Heart right ventricle (tissue), 16 donors: ENCODE results near the gene ATXN1. TPM values are rescaled to one million over a fixed set of nuclear protein-coding genes. Genes with fewer than 3 reads are reported as not detected.

Experiments
- ATAC-seq, 8 donors: fragments of 200-7000 bp; cut with Tn5 transposase; one replicate each; pipeline ENCODE4 v1.9.1; 2020; ENCODE audit warnings: mild to moderate bottlenecking in 8 of 8, moderate library complexity in 8 of 8, moderate number of reproducible peaks in 1 of 8
- DNase-seq, 2 donors: peaks; one replicate each; pipeline ENCODE4 v3.0.0-alpha.2; 2020
- H3K27ac ChIP-seq, 10 donors: fragments of 200-600 bp; sonication (generic) in 2 of 10; one replicate each; pipeline versions ENCODE4 v1.5.0 to v1.8.0; 2020 to 2022; ENCODE audit warnings: mild to moderate bottlenecking in 3 of 10
- H3K27me3 ChIP-seq, 7 donors: fragments of 200-600 bp; one replicate each; pipeline ENCODE4 v1.8.0; 2021 to 2022; ENCODE audit warnings: mild to moderate bottlenecking in 2 of 7
- H3K36me3 ChIP-seq, 9 donors: fragments of 200-600 bp; sonication (generic) in 1 of 9; one replicate each; pipeline versions ENCODE4 v1.5.0 to v1.8.0; 2020 to 2022; ENCODE audit warnings: mild to moderate bottlenecking in 2 of 9
- H3K4me1 ChIP-seq, 9 donors: fragments of 200-600 bp; sonication (generic) in 1 of 9; one replicate each; pipeline versions ENCODE4 v1.5.0 to v1.8.0; 2020 to 2022; ENCODE audit warnings: mild to moderate bottlenecking in 4 of 9
- H3K4me3 ChIP-seq, 10 donors: fragments of 200-600 bp; sonication (generic) in 2 of 10; one replicate each; pipeline versions ENCODE4 v1.5.0 to v1.8.0; 2020 to 2022; ENCODE audit warnings: mild to moderate bottlenecking in 7 of 10, moderate library complexity in 2 of 10
- H3K9me3 ChIP-seq, 11 donors: fragments of 200-600 bp in 10 of 11; sonication (generic) in 2 of 11; one replicate each; pipeline versions ENCODE4 v1.5.0 to v1.8.0; 2013 to 2022; ENCODE audit warnings: mild to moderate bottlenecking in 2 of 11, control low read depth in 1 of 11, moderate library complexity in 1 of 11
- WGBS, 2 donors: extraction: QIAGEN DNeasy Blood & Tissue Kit; methylation state at CpG; one replicate each; pipeline ENCODE4 v1.1.7; 2013; ENCODE audit warnings: inconsistent platforms in 1 of 2; 5-methylcytosine and 5-hydroxymethylcytosine counted together
- intact Hi-C, 10 donors: fragments of 100-400 bp; cut with DNase I; formaldehyde crosslinking; loops; one replicate each; pipeline versions ENCODE4 v1.11.1 to v1.14.2; 2022
- polyA plus RNA-seq, 2 donors: library from polyadenylated mRNA; stranded (reverse); fragments of 200-250 nt; gene quantifications; one replicate each; pipeline ENCODE4 v1.2.3, GENCODE V29; 2013
- total RNA-seq, 10 donors: library from RNA; stranded (reverse); fragmentation: NEBNext Ultra II Directional in 3 of 10; extraction: Animal tissue kit (Norgen Biotek cat#: 25700) in 3 of 10; gene quantifications; one replicate each; pipeline versions ENCODE4 v1.2.1 to v1.2.4, GENCODE V29; 2021 to 2023
- TF ChIP-seq, protein P1 (sequence below), 9 donors: fragments of 200-600 bp; sonication (generic) in 2 of 9; IDR thresholded peaks; one replicate each; pipeline versions ENCODE4 v1.5.0 to v1.8.0; 2021 to 2022; ENCODE audit warnings: antibody characterized with exemption in 9 of 9, mild to moderate bottlenecking in 5 of 9, moderate library complexity in 1 of 9
- donor health status: Arrhythmogenic right ventricular cardiomyopathy.
- donor health status: ischemic (EF 13 %, LVEDD 7.1; RV severe dilation, severe dysfunction).
- donor health status: healthy with polysubstance abuse.
- donor health status: DM: no; HTN: yes; CAD: no.
- donor health status: DM: no; HTN: no; CAD: no.
- donor health status: ischemic (EF 25% LVEDD 6.9; RV normal size, moderate dysfunction).
- donor health status: ischemic (EF 25% LVEDD 5.7; RV mildly dilated, moderate dysfunction).
- donor health status: healthy.
- donor health status: DM: yes; HTN: yes; CAD: no.
- donor health status: Ischemic cardiomyopathy.
- donor health status: ischemic (EF 35%, LVEDD 5.7; RV mildly dilated, moderate dysfunction).
- donor health status: nonischemic (EF 11% LVEDD 7.7; RV severe dilation, severe dysfunction).
- donor health status: DM: yes; HTN: yes; CAD: no.
- donor health status: PGD.
- donor health status: ischemic (EF 29% LVEDD 5.4; RV normal size, mild dysfunction).
- donor health status: nonischemic (EF 23%, LVEDD 6.1; RV moderate dilation, normal function).

The ATXN1 gene
- total and polyA plus RNA-seq, 12 donors = 4.1 to 46.5 (median 40.3) TPM

DNA sequence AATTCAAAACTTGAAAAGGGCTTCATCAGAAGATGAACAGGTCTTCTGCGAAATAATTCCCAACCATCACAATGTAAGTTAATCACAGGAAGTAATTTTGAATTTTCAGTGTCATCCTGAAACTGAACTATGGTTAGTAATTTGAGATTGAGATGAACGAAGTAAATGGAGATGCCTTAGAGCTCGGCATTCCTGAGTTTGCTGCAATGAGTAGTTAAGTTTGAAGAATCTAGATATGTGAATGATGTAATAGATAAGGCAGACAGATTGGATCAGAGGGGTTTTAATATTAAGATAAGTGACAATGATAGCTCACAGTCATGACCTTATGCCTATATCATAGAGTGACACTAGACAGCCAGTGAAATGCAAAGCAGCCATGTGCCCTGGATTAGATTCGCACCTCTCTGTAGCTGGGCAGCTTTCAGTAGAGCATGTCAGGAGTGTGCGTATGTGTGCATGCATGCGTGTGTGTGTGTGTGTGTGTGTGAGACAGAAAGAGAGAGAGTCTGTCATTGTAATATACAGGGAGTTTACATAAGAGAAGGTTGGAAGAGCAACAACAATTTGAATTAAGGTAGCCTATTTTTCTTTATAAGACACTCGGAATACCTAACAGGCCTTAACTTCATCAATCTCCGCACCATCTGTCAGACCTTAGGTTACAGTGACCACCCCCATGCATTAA, 289.9 kb downstream of the ATXN1 start:
- H3K4me3 ChIP-seq = no peak overlapping the region
- DNase-seq (no peak), ATAC-seq (no peak)
- H3K27ac ChIP-seq = no peak overlapping the region
- TF ChIP-seq, protein P1, sequence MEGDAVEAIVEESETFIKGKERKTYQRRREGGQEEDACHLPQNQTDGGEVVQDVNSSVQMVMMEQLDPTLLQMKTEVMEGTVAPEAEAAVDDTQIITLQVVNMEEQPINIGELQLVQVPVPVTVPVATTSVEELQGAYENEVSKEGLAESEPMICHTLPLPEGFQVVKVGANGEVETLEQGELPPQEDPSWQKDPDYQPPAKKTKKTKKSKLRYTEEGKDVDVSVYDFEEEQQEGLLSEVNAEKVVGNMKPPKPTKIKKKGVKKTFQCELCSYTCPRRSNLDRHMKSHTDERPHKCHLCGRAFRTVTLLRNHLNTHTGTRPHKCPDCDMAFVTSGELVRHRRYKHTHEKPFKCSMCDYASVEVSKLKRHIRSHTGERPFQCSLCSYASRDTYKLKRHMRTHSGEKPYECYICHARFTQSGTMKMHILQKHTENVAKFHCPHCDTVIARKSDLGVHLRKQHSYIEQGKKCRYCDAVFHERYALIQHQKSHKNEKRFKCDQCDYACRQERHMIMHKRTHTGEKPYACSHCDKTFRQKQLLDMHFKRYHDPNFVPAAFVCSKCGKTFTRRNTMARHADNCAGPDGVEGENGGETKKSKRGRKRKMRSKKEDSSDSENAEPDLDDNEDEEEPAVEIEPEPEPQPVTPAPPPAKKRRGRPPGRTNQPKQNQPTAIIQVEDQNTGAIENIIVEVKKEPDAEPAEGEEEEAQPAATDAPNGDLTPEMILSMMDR (IDR thresholded peaks at IDR 0.05) = no peak
- peaks cover 0 to 18% (median 10%) of the 10 kb centered on the region in 9 donors for H3K4me1 ChIP-seq
- H3K9me3 ChIP-seq = no peaks in the 10 kb centered on the region
- intact Hi-C loops = no loop called here
- WGBS, 2 donors = 83 to 84% methylated on average over 8 of the region's 8 CpGs
- H3K27me3 ChIP-seq = no peaks in the 10 kb centered on the region
- no peaks in the 10 kb centered on the region for H3K36me3 ChIP-seq

DNA sequence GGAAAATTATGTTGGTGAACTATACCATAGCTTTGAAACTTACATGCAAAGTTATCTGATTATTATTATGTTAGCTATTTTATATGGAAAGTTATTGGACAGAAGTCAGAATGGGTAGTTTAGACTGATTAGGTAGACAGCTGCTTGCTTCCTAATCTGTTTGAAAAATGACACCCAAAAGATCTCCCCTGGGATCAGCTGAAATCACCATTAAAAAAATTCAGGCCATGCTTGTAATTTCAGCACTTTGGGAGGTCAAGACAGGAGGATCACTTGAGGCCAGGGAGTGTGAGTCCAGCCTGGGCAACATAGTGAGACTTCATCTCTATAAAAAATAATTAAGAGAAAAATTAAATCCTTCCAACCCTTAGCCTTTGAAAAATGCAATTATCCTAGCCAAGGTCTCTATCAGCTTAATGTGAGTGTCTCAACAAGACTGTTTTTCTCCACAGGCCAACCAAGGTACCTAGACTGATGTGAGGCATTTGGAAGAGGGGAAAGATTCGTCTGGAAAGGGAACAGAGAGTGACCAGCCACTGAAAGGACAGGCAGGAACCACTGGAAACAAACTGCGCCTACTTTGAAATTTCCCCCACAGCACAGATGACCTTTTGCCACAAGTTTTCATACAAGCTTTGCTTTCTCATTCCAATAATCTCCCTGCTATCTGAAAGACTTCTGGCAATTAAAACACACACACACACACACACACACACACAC, 290.6 kb downstream of the ATXN1 start:
- H3K27ac ChIP-seq = no peak overlapping the region
- TF ChIP-seq, protein P1 (IDR thresholded peaks at IDR 0.05) = no peak
- peaks cover 0 to 18% (median 10%) of the 10 kb centered on the region in 9 donors for H3K4me1 ChIP-seq
- DNase-seq (no peak), ATAC-seq (no peak)
- 80 to 86% methylated on average over 2 of the region's 2 CpGs for WGBS, 2 donors
- no peaks in the 10 kb centered on the region for H3K9me3 ChIP-seq
- H3K36me3 ChIP-seq = no peaks in the 10 kb centered on the region
- intact Hi-C loops = no loop called here
- no peak overlapping the region for H3K4me3 ChIP-seq
- no peaks in the 10 kb centered on the region for H3K27me3 ChIP-seq

GRCh38 chr6:16468991-16469615, 292.2 kb downstream of the ATXN1 start:
- intact Hi-C loops = no loop called here
- no peak for ATAC-seq
- WGBS, 2 donors = 91 to 92% methylated on average over 1 of the region's 1 CpG

More at GRCh38 chr6:16468991-16469615, 292.2 kb downstream of the ATXN1 start:
- TF ChIP-seq, protein P1 (IDR thresholded peaks at IDR 0.05) = no peak
- Histone ChIP-seq H3K4me1 (peaks cover 0 to 18% (median 10%) of the 10 kb centered on the region in 9 donors), H3K27me3 (no peaks in the 10 kb centered on the region), H3K9me3 (no peaks in the 10 kb centered on the region), H3K4me3 (no peak overlapping the region), H3K36me3 (peaks cover 0 to 2% (median 0%) of the 10 kb centered on the region in 9 donors), H3K27ac (no peak overlapping the region)
- no peak for DNase-seq
